H1 (cell line): ENCODE measurements around the gene NPC2. TPM values are rescaled to one million over a fixed set of nuclear protein-coding genes. Genes with fewer than 3 reads are reported as not detected.

ENCODE experiments used
- CEBPB ChIP-seq: IDR thresholded peaks from 2 replicates; pipeline ENCODE4 v1.6.1; 2012; ENCODE audit warnings: low read depth, low read length
- SP4 ChIP-seq: IDR thresholded peaks from 2 replicates; pipeline ENCODE4 v1.6.1; 2012; ENCODE audit warnings: low read length, inconsistent platforms
- TCF12 ChIP-seq: IDR thresholded peaks from 2 replicates; pipeline ENCODE4 v1.6.1; 2011; ENCODE audit warnings: low read depth, mild to moderate bottlenecking, low read length
- polyA plus RNA-seq, 7 experiments: library from polyadenylated mRNA; depleted of rRNA in 3 of 7; stranded (reverse) in 5 of 7; unstranded in 2 of 7; fragments of >200 nt in 5 of 7; fragments of 200-250 nt in 2 of 7; gene quantifications; 1 replicate in 5 of 7; 2 replicates in 1 of 7; 4 replicates in 1 of 7; pipeline versions ENCODE4 v1.2.1 to v1.2.3, GENCODE V29; 2011 to 2013; ENCODE audit warnings: missing spikeins in 2 of 7, mixed read lengths in 2 of 7
- total RNA-seq: library from RNA; stranded (reverse); fragmentation: NEBNext Ultra II Directional; extraction: Animal tissue kit (Norgen Biotek cat#: 25700); gene quantifications from 2 replicates; pipeline ENCODE4 v1.2.1, GENCODE V29; 2021
- TF ChIP-seq, protein P1 (sequence below): fragments of 300-600 bp; sonication (generic); IDR thresholded peaks from 2 replicates; pipeline ENCODE4 v1.7.1; 2012; ENCODE audit warnings: low read length, moderate library complexity, mild to moderate bottlenecking, inconsistent platforms; ENCODE audit not compliant: insufficient replicate concordance

The NPC2 gene
- total and polyA plus RNA-seq, 2 of the 8 experiments (the other 6 are each of a cell fraction or from before 2014, with no cell fraction given) = 178 to 258 TPM

DNA sequence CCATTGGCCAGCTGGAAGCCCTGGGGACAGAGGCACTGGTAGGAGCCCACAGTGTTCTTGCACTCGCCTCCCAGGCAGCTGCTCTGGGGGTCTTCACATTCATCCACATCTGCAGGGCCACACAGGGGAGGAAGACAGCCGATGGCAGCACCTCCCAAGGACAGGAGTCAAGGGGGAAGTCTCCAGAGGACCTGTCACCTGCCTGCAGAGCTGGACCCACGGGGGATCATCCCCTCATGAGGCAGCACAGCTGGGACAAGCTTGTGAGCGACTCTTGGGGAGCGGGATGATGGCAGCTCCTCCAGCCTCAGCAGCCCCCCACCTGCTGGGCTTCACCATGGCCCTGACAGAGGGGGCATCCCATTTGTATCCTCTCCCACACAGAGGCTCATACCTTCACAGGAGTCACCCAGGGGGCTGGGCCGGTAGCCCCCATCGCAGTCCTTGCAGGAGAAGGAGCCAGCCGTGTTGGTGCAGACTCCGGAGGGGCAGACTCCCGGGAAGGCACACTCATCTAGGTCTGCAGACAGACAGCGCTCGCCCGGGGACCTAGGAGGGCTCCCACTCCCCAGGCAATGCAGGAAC lies 15.8 kb upstream of the NPC2 start (continued):
- TF ChIP-seq, protein P1, sequence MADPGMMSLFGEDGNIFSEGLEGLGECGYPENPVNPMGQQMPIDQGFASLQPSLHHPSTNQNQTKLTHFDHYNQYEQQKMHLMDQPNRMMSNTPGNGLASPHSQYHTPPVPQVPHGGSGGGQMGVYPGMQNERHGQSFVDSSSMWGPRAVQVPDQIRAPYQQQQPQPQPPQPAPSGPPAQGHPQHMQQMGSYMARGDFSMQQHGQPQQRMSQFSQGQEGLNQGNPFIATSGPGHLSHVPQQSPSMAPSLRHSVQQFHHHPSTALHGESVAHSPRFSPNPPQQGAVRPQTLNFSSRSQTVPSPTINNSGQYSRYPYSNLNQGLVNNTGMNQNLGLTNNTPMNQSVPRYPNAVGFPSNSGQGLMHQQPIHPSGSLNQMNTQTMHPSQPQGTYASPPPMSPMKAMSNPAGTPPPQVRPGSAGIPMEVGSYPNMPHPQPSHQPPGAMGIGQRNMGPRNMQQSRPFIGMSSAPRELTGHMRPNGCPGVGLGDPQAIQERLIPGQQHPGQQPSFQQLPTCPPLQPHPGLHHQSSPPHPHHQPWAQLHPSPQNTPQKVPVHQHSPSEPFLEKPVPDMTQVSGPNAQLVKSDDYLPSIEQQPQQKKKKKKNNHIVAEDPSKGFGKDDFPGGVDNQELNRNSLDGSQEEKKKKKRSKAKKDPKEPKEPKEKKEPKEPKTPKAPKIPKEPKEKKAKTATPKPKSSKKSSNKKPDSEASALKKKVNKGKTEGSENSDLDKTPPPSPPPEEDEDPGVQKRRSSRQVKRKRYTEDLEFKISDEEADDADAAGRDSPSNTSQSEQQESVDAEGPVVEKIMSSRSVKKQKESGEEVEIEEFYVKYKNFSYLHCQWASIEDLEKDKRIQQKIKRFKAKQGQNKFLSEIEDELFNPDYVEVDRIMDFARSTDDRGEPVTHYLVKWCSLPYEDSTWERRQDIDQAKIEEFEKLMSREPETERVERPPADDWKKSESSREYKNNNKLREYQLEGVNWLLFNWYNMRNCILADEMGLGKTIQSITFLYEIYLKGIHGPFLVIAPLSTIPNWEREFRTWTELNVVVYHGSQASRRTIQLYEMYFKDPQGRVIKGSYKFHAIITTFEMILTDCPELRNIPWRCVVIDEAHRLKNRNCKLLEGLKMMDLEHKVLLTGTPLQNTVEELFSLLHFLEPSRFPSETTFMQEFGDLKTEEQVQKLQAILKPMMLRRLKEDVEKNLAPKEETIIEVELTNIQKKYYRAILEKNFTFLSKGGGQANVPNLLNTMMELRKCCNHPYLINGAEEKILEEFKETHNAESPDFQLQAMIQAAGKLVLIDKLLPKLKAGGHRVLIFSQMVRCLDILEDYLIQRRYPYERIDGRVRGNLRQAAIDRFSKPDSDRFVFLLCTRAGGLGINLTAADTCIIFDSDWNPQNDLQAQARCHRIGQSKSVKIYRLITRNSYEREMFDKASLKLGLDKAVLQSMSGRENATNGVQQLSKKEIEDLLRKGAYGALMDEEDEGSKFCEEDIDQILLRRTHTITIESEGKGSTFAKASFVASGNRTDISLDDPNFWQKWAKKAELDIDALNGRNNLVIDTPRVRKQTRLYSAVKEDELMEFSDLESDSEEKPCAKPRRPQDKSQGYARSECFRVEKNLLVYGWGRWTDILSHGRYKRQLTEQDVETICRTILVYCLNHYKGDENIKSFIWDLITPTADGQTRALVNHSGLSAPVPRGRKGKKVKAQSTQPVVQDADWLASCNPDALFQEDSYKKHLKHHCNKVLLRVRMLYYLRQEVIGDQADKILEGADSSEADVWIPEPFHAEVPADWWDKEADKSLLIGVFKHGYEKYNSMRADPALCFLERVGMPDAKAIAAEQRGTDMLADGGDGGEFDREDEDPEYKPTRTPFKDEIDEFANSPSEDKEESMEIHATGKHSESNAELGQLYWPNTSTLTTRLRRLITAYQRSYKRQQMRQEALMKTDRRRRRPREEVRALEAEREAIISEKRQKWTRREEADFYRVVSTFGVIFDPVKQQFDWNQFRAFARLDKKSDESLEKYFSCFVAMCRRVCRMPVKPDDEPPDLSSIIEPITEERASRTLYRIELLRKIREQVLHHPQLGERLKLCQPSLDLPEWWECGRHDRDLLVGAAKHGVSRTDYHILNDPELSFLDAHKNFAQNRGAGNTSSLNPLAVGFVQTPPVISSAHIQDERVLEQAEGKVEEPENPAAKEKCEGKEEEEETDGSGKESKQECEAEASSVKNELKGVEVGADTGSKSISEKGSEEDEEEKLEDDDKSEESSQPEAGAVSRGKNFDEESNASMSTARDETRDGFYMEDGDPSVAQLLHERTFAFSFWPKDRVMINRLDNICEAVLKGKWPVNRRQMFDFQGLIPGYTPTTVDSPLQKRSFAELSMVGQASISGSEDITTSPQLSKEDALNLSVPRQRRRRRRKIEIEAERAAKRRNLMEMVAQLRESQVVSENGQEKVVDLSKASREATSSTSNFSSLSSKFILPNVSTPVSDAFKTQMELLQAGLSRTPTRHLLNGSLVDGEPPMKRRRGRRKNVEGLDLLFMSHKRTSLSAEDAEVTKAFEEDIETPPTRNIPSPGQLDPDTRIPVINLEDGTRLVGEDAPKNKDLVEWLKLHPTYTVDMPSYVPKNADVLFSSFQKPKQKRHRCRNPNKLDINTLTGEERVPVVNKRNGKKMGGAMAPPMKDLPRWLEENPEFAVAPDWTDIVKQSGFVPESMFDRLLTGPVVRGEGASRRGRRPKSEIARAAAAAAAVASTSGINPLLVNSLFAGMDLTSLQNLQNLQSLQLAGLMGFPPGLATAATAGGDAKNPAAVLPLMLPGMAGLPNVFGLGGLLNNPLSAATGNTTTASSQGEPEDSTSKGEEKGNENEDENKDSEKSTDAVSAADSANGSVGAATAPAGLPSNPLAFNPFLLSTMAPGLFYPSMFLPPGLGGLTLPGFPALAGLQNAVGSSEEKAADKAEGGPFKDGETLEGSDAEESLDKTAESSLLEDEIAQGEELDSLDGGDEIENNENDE = no peak
- TF ChIP-seq SP4 (no peak), TCF12 (no peak), CEBPB (no peak)
